ENCODE results near the gene NTN1. TPM values are rescaled to one million over a fixed set of nuclear protein-coding genes. Genes with fewer than 3 reads are reported as not detected.

The NTN1 gene
- total RNA-seq, 1 experiment from 2014 or later: 14.5 TPM

DNA sequence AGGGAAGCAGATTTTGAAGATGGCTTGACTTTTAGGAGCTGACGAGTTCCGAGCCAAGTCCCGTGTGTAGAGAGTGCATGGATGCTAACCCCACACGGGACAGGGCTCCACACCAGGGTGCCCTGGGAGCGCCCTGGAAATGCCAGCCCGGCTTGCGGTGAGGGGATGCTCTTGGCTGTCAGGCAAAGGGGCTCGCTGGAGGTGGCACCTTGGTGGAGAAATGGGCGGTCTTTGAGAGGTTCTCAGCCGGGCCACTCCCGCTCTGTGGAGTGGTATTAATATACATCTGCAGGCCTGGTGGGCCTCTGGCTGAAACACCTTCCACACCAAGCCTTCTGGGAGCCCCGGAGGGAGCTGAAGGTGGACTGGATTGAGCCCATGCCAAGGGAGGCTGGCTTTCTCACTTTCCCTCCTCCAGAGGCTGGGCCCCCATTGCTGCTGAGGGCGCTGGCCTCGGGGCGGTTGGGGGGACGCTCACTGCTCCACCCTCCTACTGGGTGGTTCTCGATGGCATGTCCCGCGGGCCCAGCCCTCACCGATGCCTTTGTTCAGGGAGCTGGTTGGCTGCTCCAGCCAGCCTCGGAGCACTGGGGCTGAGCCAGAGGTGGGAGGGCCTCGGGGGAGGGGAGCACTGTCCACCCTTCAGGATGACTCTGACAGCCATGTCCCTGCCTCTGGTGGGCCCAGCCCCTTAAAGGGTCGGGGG, 210.3 kb downstream of the NTN1 start:
- H3K4me3 ChIP-seq (ENCODE audit: low read depth in 2 of 2, low read length in 2 of 2): no peak overlapping the region
- ATAC-seq (no peak), DNase-seq (ENCODE audit: low read depth, low spot score) (no peak)
- H3K27me3 ChIP-seq (ENCODE audit: control insufficient read depth, insufficient read depth, low read length): no peaks in the 10 kb centered on the region
- H3K36me3 ChIP-seq (ENCODE audit: control insufficient read depth, insufficient read depth, low read length): no peaks in the 10 kb centered on the region
- ChIA-PET CTCF (no interaction called here), POLR2A (no interaction called here)
- no TSS peak for BruUV-seq (replicated peaks)
- H3K27ac ChIP-seq (ENCODE audit: low read length): no peak overlapping the region
- H3K4me1 ChIP-seq (ENCODE audit: control insufficient read depth, insufficient read depth, low read length): no peaks in the 10 kb centered on the region
- H3K9me3 ChIP-seq (ENCODE audit: control insufficient read depth, insufficient read depth, low read depth, low read length): no peaks in the 10 kb centered on the region
- TF ChIP-seq TCF7L2 (IDR thresholded peaks at IDR 0.05; ENCODE audit: low read depth, low read length) (no peak), SIN3A (IDR thresholded peaks at IDR 0.05; ENCODE audit: borderline replicate concordance, insufficient read depth, low read depth, low read length) (no peak)
- TF ChIP-seq, protein P1, sequence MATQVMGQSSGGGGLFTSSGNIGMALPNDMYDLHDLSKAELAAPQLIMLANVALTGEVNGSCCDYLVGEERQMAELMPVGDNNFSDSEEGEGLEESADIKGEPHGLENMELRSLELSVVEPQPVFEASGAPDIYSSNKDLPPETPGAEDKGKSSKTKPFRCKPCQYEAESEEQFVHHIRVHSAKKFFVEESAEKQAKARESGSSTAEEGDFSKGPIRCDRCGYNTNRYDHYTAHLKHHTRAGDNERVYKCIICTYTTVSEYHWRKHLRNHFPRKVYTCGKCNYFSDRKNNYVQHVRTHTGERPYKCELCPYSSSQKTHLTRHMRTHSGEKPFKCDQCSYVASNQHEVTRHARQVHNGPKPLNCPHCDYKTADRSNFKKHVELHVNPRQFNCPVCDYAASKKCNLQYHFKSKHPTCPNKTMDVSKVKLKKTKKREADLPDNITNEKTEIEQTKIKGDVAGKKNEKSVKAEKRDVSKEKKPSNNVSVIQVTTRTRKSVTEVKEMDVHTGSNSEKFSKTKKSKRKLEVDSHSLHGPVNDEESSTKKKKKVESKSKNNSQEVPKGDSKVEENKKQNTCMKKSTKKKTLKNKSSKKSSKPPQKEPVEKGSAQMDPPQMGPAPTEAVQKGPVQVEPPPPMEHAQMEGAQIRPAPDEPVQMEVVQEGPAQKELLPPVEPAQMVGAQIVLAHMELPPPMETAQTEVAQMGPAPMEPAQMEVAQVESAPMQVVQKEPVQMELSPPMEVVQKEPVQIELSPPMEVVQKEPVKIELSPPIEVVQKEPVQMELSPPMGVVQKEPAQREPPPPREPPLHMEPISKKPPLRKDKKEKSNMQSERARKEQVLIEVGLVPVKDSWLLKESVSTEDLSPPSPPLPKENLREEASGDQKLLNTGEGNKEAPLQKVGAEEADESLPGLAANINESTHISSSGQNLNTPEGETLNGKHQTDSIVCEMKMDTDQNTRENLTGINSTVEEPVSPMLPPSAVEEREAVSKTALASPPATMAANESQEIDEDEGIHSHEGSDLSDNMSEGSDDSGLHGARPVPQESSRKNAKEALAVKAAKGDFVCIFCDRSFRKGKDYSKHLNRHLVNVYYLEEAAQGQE (IDR thresholded peaks at IDR 0.05; ENCODE audit: insufficient read depth in 1 of 2, low read depth in 2 of 2, low read length in 1 of 2): no peak
- TF ChIP-seq, protein P2, sequence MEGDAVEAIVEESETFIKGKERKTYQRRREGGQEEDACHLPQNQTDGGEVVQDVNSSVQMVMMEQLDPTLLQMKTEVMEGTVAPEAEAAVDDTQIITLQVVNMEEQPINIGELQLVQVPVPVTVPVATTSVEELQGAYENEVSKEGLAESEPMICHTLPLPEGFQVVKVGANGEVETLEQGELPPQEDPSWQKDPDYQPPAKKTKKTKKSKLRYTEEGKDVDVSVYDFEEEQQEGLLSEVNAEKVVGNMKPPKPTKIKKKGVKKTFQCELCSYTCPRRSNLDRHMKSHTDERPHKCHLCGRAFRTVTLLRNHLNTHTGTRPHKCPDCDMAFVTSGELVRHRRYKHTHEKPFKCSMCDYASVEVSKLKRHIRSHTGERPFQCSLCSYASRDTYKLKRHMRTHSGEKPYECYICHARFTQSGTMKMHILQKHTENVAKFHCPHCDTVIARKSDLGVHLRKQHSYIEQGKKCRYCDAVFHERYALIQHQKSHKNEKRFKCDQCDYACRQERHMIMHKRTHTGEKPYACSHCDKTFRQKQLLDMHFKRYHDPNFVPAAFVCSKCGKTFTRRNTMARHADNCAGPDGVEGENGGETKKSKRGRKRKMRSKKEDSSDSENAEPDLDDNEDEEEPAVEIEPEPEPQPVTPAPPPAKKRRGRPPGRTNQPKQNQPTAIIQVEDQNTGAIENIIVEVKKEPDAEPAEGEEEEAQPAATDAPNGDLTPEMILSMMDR (IDR thresholded peaks at IDR 0.05): no peak
- intact Hi-C loops (cut with micrococcal nuclease; ENCODE audit: unreplicated experiment): no loop called here
- in situ Hi-C loops (cut with HindIII; ENCODE audit: low pct_unique_long_range_greater_than_20kb, low sequenced_read_pairs): no loop called here

DNA sequence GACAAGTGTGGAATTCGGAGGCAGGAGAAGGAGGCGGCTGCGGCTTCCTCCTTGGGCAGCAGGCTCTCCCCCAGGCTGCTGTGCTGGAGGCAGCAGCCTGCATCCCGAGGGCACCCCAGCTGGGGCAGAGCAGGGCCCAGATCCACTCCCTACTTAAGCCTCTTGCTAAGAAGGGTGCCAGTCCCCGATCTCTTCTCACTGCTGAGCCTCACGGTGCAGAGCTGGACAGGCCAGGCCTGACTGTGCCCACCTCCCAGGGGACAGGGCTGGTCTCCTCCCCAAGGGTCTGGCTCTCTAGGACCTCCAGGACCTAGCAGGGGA, 210.8 kb downstream of the NTN1 start:
- Histone ChIP-seq H3K9me3 (ENCODE audit: control insufficient read depth, insufficient read depth, low read depth, low read length) (no peaks in the 10 kb centered on the region), H3K27ac (ENCODE audit: low read length) (no peak overlapping the region), H3K4me1 (ENCODE audit: control insufficient read depth, insufficient read depth, low read length) (no peaks in the 10 kb centered on the region), H3K36me3 (ENCODE audit: control insufficient read depth, insufficient read depth, low read length) (no peaks in the 10 kb centered on the region), H3K27me3 (ENCODE audit: control insufficient read depth, insufficient read depth, low read length) (no peaks in the 10 kb centered on the region), H3K4me3 (ENCODE audit: low read depth in 2 of 2, low read length in 2 of 2) (no peak overlapping the region)
- ChIA-PET POLR2A (no interaction called here), CTCF (no interaction called here)
- intact Hi-C loops (cut with micrococcal nuclease; ENCODE audit: unreplicated experiment): no loop called here
- TF ChIP-seq, protein P1 (IDR thresholded peaks at IDR 0.05; ENCODE audit: insufficient read depth in 1 of 2, low read depth in 2 of 2, low read length in 1 of 2): no peak
- TF ChIP-seq, protein P2 (IDR thresholded peaks at IDR 0.05): no peak
- TF ChIP-seq TCF7L2 (IDR thresholded peaks at IDR 0.05; ENCODE audit: low read depth, low read length) (no peak), POLR2AphosphoS5 (IDR thresholded peaks at IDR 0.05; ENCODE audit: low read depth, low read length) (no peak), SIN3A (IDR thresholded peaks at IDR 0.05; ENCODE audit: borderline replicate concordance, insufficient read depth, low read depth, low read length) (no peak)
- in situ Hi-C loops (cut with HindIII; ENCODE audit: low pct_unique_long_range_greater_than_20kb, low sequenced_read_pairs): no loop called here
- DNase-seq (ENCODE audit: low read depth, low spot score): no peak
- BruUV-seq (replicated peaks): no TSS peak
- no peak for ATAC-seq
